H1 (cell line): ENCODE measurements around the gene RNF157. TPM values are rescaled to one million over a fixed set of nuclear protein-coding genes. Genes with fewer than 3 reads are reported as not detected.

Experiments
- CTCF ChIA-PET: fragments of 300-600 bp; sonication (Branson Sonifier 250); formaldehyde crosslinking; loops from one replicate; lab custom pipeline; 2021; ENCODE audit not compliant: partially characterized antibody; lab: Charles Lee
- POLR2A ChIA-PET: fragments of 300-600 bp; sonication (Branson Sonifier 250); formaldehyde crosslinking; loops from one replicate; lab custom pipeline; 2021; ENCODE audit warnings: inconsistent platforms; ENCODE audit not compliant: partially characterized antibody; lab: Charles Lee
- DNase-seq, 2 experiments: peaks; one replicate each; pipeline versions ENCODE4 v3.0.0 to v3.0.0-alpha.2; 2010 to 2022; ENCODE audit warnings: low spot score in 2 of 2, low read depth in 1 of 2, mixed read lengths in 1 of 2
- FAIRE-seq: peaks from 2 replicates; lab custom pipeline; 2011; peaks lifted over from hg19 to GRCh38; lab: Jason Lieb, UNC
- H2AFZ ChIP-seq: 2 replicates; pipeline ENCODE4 v1.8.1; 2012; ENCODE audit warnings: low read length, inconsistent platforms
- H2AK5ac ChIP-seq: 2 replicates; pipeline ENCODE4 v1.6.1; 2013; ENCODE audit warnings: low read depth, low read length
- H2BK120ac ChIP-seq: replicated peaks from 2 replicates; pipeline ENCODE3; 2013; ENCODE audit warnings: low read depth, low read length, inconsistent platforms
- H2BK12ac ChIP-seq: 2 replicates; pipeline ENCODE4 v1.6.1; 2013; ENCODE audit warnings: low read depth, low read length
- H2BK15ac ChIP-seq: 2 replicates; pipeline ENCODE4 v1.6.1; 2013; ENCODE audit warnings: low read length
- H2BK20ac ChIP-seq: 2 replicates; pipeline ENCODE4 v1.6.1; 2013; ENCODE audit warnings: low read length
- H2BK5ac ChIP-seq: 2 replicates; pipeline ENCODE4 v1.6.1; 2013; ENCODE audit warnings: low read depth, low read length
- H3K14ac ChIP-seq: 2 replicates; pipeline ENCODE4 v1.6.1; 2013; ENCODE audit warnings: inconsistent platforms; ENCODE audit not compliant: insufficient read length
- H3K18ac ChIP-seq: 2 replicates; pipeline ENCODE4 v1.6.1; 2013; ENCODE audit warnings: low read length; ENCODE audit errors: extremely low read depth
- H3K23ac ChIP-seq: 2 replicates; pipeline ENCODE4 v1.6.1; 2013; ENCODE audit warnings: inconsistent platforms; ENCODE audit not compliant: insufficient read length
- H3K23me2 ChIP-seq: 2 replicates; pipeline ENCODE4 v1.6.1; 2013; ENCODE audit warnings: low read depth, low read length
- H3K27ac ChIP-seq: 2 replicates; pipeline ENCODE4 v1.6.1; 2011; ENCODE audit warnings: low read depth, low read length, inconsistent platforms
- H3K27me3 ChIP-seq, 4 experiments: replicated peaks in 1 of 4; 1 replicate in 1 of 4; 2 replicates in 3 of 4; pipeline versions ENCODE4 v1.6.1 to v1.8.1; 2011 to 2013; ENCODE audit warnings: low read length in 3 of 4, mild to moderate bottlenecking in 3 of 4, inconsistent platforms in 2 of 4, mixed read lengths in 2 of 4, moderate library complexity in 1 of 4; ENCODE audit not compliant: control insufficient read depth in 3 of 4, insufficient read depth in 3 of 4; ENCODE audit errors: extremely low read depth in 1 of 4
- H3K36me3 ChIP-seq, 4 experiments: 2 replicates each; pipeline versions ENCODE4 v1.6.1 to v1.8.1; 2011 to 2013; ENCODE audit warnings: mild to moderate bottlenecking in 4 of 4, low read length in 3 of 4, moderate library complexity in 2 of 4, control low read depth in 1 of 4, inconsistent platforms in 1 of 4; ENCODE audit not compliant: insufficient read depth in 4 of 4, control insufficient read depth in 2 of 4
- H3K4ac ChIP-seq: replicated peaks from 2 replicates; pipeline ENCODE3; 2013; ENCODE audit warnings: low read length, low read depth, mixed read lengths, inconsistent platforms; ENCODE audit not compliant: insufficient read length
- H3K4me1 ChIP-seq, 4 experiments: replicated peaks in 1 of 4; 1 replicate in 1 of 4; 2 replicates in 3 of 4; pipeline versions ENCODE4 v1.6.1 to v1.8.1; 2011 to 2013; ENCODE audit warnings: low read length in 3 of 4, inconsistent platforms in 2 of 4, mixed read lengths in 1 of 4; ENCODE audit not compliant: insufficient read depth in 4 of 4, control insufficient read depth in 3 of 4
- H3K4me2 ChIP-seq, 2 experiments: 2 replicates each; pipeline versions ENCODE4 v1.6.1 to v1.8.1; 2011 to 2013; ENCODE audit warnings: low read depth in 2 of 2, low read length in 2 of 2, control low read depth in 1 of 2, inconsistent platforms in 1 of 2, mild to moderate bottlenecking in 1 of 2; ENCODE audit not compliant: insufficient read depth in 1 of 2
- H3K4me3 ChIP-seq, 4 experiments: fragments of 200-600, 300-600 bp in 1 of 4; sonication (generic), shearing (Covaris generic), sonication (Bioruptor Twin) in 1 of 4; 2 replicates each; pipeline versions ENCODE4 v1.5.1 to v1.8.1; 2011 to 2016; ENCODE audit warnings: low read length in 4 of 4, low read depth in 3 of 4, control low read depth in 2 of 4, inconsistent platforms in 2 of 4, mild to moderate bottlenecking in 2 of 4, mixed read lengths in 1 of 4, moderate library complexity in 1 of 4; ENCODE audit not compliant: insufficient read depth in 2 of 4; ENCODE audit errors: extremely low read depth in 1 of 4
- H3K56ac ChIP-seq: replicated peaks from 2 replicates; pipeline ENCODE3; 2013; ENCODE audit warnings: low read depth, mild to moderate bottlenecking, mixed read lengths, low read length, inconsistent platforms; ENCODE audit not compliant: insufficient read length
- H3K79me1 ChIP-seq: 2 replicates; pipeline ENCODE4 v1.6.1; 2013; ENCODE audit warnings: low read depth, low read length, control low read depth
- H3K79me2 ChIP-seq, 2 experiments: 2 replicates each; pipeline versions ENCODE4 v1.6.1 to v1.8.1; 2012 to 2013; ENCODE audit warnings: low read length in 2 of 2, mild to moderate bottlenecking in 2 of 2, inconsistent platforms in 1 of 2; ENCODE audit not compliant: insufficient read depth in 2 of 2, control insufficient read depth in 1 of 2
- H3K9ac ChIP-seq, 4 experiments: replicated peaks in 1 of 4; 1 replicate in 1 of 4; 2 replicates in 3 of 4; pipeline versions ENCODE4 v1.6.1 to v1.8.1; 2011 to 2013; ENCODE audit warnings: low read depth in 3 of 4, low read length in 3 of 4, control low read depth in 2 of 4, mild to moderate bottlenecking in 2 of 4, moderate library complexity in 2 of 4, inconsistent platforms in 1 of 4; ENCODE audit errors: extremely low read depth in 1 of 4
- H3K9me3 ChIP-seq, 2 experiments: 2 replicates each; pipeline versions ENCODE4 v1.6.1 to v1.8.1; 2012 to 2013; ENCODE audit warnings: mild to moderate bottlenecking in 2 of 2, moderate library complexity in 2 of 2, control low read depth in 1 of 2, inconsistent platforms in 1 of 2, low read depth in 1 of 2, low read length in 1 of 2, mixed read lengths in 1 of 2; ENCODE audit not compliant: insufficient read depth in 2 of 2
- H4K20me1 ChIP-seq, 2 experiments: replicated peaks in 1 of 2; 2 replicates each; pipeline versions ENCODE3 to v1.8.1; 2011 to 2013; ENCODE audit warnings: inconsistent platforms in 2 of 2, low read length in 2 of 2, mild to moderate bottlenecking in 1 of 2; ENCODE audit not compliant: insufficient read depth in 2 of 2, control insufficient read depth in 1 of 2
- H4K5ac ChIP-seq: 2 replicates; pipeline ENCODE4 v1.6.1; 2013; ENCODE audit warnings: low read length, low read depth, mixed read lengths, inconsistent platforms; ENCODE audit not compliant: insufficient read length
- H4K8ac ChIP-seq: 2 replicates; pipeline ENCODE4 v1.8.0; 2013; ENCODE audit warnings: mild to moderate bottlenecking, moderate library complexity, low read length, inconsistent platforms; ENCODE audit not compliant: insufficient read depth; ENCODE audit errors: extremely low read depth
- H4K91ac ChIP-seq: replicated peaks from 2 replicates; pipeline ENCODE3; 2013; ENCODE audit warnings: low read length, mixed read lengths, inconsistent platforms; ENCODE audit not compliant: insufficient read length
- BCL11A ChIP-seq, 2 experiments: IDR thresholded peaks; one replicate each; pipeline ENCODE4 v1.6.1; 2011; ENCODE audit warnings: low read depth in 2 of 2, low read length in 2 of 2, mild to moderate bottlenecking in 2 of 2
- CBX5 ChIP-seq: fragments of 300-800, 300-1000 bp; sonication (generic); IDR thresholded peaks from 2 replicates; pipeline ENCODE4 v1.7.1; 2016; ENCODE audit warnings: antibody characterized with exemption, low read length, low read depth
- CHD2 ChIP-seq: IDR thresholded peaks from 2 replicates; pipeline ENCODE4 v1.6.1; 2012; ENCODE audit warnings: low read length, improper control_type of control experiment
- EZH2 ChIP-seq: fragments of 200-600 bp; sonication (generic); IDR thresholded peaks from 2 replicates; pipeline ENCODE4 v1.7.1; 2012; ENCODE audit warnings: low read depth, mild to moderate bottlenecking, moderate library complexity, low read length, inconsistent platforms; ENCODE audit not compliant: severe bottlenecking
- GABPA ChIP-seq: IDR thresholded peaks from 2 replicates; pipeline ENCODE4 v1.6.1; 2011; ENCODE audit warnings: mild to moderate bottlenecking, low read length, moderate library complexity, borderline replicate concordance; ENCODE audit not compliant: insufficient read depth
- HDAC6 ChIP-seq: IDR thresholded peaks from one replicate; pipeline ENCODE4 v1.7.1; 2012; ENCODE audit warnings: low read depth, mild to moderate bottlenecking, inconsistent platforms, low read length, moderate library complexity
- NRF1 ChIP-seq: IDR thresholded peaks from 2 replicates; pipeline ENCODE4 v1.6.1; 2011; ENCODE audit warnings: mild to moderate bottlenecking, low read depth, low read length, improper control_type of control experiment
- POLR2AphosphoS5 ChIP-seq: IDR thresholded peaks from 2 replicates; pipeline ENCODE4 v1.6.1; 2011; ENCODE audit warnings: low read depth, low read length
- SAP30 ChIP-seq: fragments of 300-600 bp; sonication (generic); IDR thresholded peaks from 2 replicates; pipeline ENCODE4 v1.7.1; 2012; ENCODE audit warnings: low read length, moderate library complexity, mild to moderate bottlenecking, inconsistent platforms; ENCODE audit not compliant: insufficient read depth, insufficient replicate concordance
- TAF7 ChIP-seq: optimal IDR thresholded peaks from 2 replicates; pipeline ENCODE3; 2011; ENCODE audit warnings: low read depth, mild to moderate bottlenecking, inconsistent platforms, low read length, moderate library complexity, borderline replicate concordance
- WGBS, 2 experiments: shearing (Covaris generic) in 1 of 2; methylation state at CpG; one replicate each; pipeline versions ENCODE4 v1.1.6 to v1.1.7; 2013 to 2015; ENCODE audit warnings: low lambda C conversion rate in 2 of 2, mixed read lengths in 2 of 2, inconsistent platforms in 1 of 2, low coverage in 1 of 2, missing lambda C conversion rate in 1 of 2; ENCODE audit not compliant: insufficient replicate concordance in 2 of 2, insufficient coverage in 1 of 2, insufficient read length in 1 of 2; ENCODE audit errors: extremely low coverage in 1 of 2, missing lambda C conversion rate in 1 of 2; 5-methylcytosine and 5-hydroxymethylcytosine counted together
- polyA plus RNA-seq, 7 experiments: library from polyadenylated mRNA; depleted of rRNA in 3 of 7; stranded (reverse) in 5 of 7; unstranded in 2 of 7; fragments of >200 nt in 5 of 7; fragments of 200-250 nt in 2 of 7; gene quantifications; 1 replicate in 5 of 7; 2 replicates in 1 of 7; 4 replicates in 1 of 7; pipeline versions ENCODE4 v1.2.1 to v1.2.3, GENCODE V29; 2011 to 2013; ENCODE audit warnings: missing spikeins in 2 of 7, mixed read lengths in 2 of 7
- total RNA-seq: library from RNA; stranded (reverse); fragmentation: NEBNext Ultra II Directional; extraction: Animal tissue kit (Norgen Biotek cat#: 25700); gene quantifications from 2 replicates; pipeline ENCODE4 v1.2.1, GENCODE V29; 2021
- TF ChIP-seq, protein P1 (sequence below): IDR thresholded peaks from 2 replicates; pipeline ENCODE4 v1.6.1; 2012; ENCODE audit warnings: low read length, inconsistent platforms

The RNF157 gene
- total and polyA plus RNA-seq, 2 of the 8 experiments (the other 6 are each of a cell fraction or from before 2014, with no cell fraction given), result 13.4 to 16.7 TPM

DNA sequence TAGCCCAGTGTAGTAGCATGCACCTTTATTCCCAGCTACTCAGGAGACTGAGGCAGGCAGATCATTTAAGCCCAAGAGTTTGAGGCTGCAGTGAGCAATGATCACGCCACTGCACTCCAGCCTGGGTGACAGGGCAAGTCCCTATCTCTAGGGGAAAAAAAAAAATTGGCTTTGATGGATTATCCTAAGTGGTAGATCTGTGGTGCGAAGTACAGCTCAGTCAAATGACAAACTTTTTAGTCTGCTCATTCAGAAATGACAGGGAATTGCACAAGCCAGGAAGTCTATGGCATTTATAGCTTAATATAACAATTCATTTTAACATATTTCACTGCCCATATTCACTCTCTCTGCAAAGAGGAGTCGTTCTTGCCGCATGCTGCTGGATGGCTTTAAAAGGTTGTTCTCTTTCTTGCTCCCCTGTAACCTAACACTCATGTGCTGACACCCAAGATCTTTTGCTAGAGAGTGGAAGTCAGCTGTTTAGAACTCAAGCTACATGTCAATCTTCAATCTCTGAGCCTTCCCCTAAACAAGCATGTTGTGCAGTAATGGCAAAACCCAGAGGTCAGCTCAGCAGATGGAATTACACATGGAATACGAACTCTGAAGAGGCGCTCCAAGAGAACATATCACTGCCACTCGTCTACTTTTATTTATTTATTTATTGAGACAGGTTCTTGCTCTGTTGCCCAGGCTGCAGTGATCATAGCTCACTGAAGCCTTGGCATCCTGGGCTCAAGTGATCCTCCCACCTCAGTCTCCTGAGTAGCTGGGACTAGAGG lies 32.8 kb downstream of the RNF157 start:
- Histone ChIP-seq H2BK15ac (no peak overlapping the region), H4K5ac (no peak overlapping the region), H3K4me3 (no peak overlapping the region), H2BK20ac (no peak overlapping the region), H2AFZ (no peak overlapping the region), H3K4me2 (no peak overlapping the region), H3K79me2 (no peaks in the 10 kb centered on the region), H2AK5ac (no peak overlapping the region), H2BK12ac (no peak overlapping the region), H3K9ac (no peak overlapping the region), H3K79me1 (no peaks in the 10 kb centered on the region), H3K23ac (no peak overlapping the region), H3K36me3 (no peaks in the 10 kb centered on the region), H4K20me1 (no peaks in the 10 kb centered on the region), H3K27me3 (no peaks in the 10 kb centered on the region), H4K91ac (no peak overlapping the region), H3K4me1 (no peaks in the 10 kb centered on the region), H3K4ac (no peak overlapping the region), H3K56ac (no peak overlapping the region), H3K9me3 (no peaks in the 10 kb centered on the region), H3K23me2 (no peaks in the 10 kb centered on the region), H4K8ac (no peak overlapping the region), H2BK5ac (no peak overlapping the region), H2BK120ac (no peak overlapping the region), H3K18ac (no peak overlapping the region), H3K14ac (no peak overlapping the region), H3K27ac (no peak overlapping the region)
- CTCF ChIA-PET, result interaction anchor here (0.6 to 3.0 kb wide), 13 partner anchors 11 to 141 kb away, joined by 3 to 8 read pairs (median 3); no protein-coding TSS in a partner anchor
- POLR2A ChIA-PET, result no interaction called here
- no peak for DNase-seq
- 91% methylated on average over 7 of the region's 7 CpGs; no CpG with 5 or more reads in 1 of the 2 experiments for WGBS, 2 experiments
- FAIRE-seq, result no peak
- TF ChIP-seq CBX5 (no peak), GABPA (no peak), TAF7 (no peak), SAP30 (no peak), NRF1 (no peak), CHD2 (no peak), POLR2AphosphoS5 (no peak), BCL11A (IDR thresholded peaks at IDR 0.05; ENCODE audit: low read depth in 2 of 2, low read length in 2 of 2) (no peak), HDAC6 (no peak), EZH2 (no peak)
- TF ChIP-seq, protein P1, sequence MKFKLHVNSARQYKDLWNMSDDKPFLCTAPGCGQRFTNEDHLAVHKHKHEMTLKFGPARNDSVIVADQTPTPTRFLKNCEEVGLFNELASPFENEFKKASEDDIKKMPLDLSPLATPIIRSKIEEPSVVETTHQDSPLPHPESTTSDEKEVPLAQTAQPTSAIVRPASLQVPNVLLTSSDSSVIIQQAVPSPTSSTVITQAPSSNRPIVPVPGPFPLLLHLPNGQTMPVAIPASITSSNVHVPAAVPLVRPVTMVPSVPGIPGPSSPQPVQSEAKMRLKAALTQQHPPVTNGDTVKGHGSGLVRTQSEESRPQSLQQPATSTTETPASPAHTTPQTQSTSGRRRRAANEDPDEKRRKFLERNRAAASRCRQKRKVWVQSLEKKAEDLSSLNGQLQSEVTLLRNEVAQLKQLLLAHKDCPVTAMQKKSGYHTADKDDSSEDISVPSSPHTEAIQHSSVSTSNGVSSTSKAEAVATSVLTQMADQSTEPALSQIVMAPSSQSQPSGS, result no peak
